ENCODE results near the gene RABGAP1L.

DNA sequence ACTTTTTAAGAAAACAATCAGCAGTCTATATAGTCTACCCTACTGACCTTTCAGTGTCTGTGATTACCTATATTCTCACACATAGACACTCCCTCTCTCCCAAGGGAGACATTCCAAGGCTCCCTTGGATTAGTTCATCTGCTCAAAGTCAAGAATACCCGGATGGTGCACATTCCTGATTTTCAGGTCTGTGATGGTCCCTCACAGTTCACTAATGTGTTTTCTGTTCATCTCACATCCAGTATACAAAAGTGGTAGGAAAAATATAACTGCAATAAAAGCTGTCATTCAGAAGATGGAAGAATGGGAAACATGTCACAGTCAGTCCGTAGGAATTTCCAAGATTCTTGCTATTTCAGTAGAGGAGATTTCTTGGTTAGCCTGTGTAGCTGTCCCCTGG, 616.3 kb downstream of the RABGAP1L start:
- TF ChIP-seq RFX5 (IDR thresholded peaks at IDR 0.05; ENCODE audit: borderline replicate concordance, low read depth, low read length) (no peak), CBX5 (IDR thresholded peaks at IDR 0.05; ENCODE audit: low read depth, low read length) (no peak), KDM1A (IDR thresholded peaks at IDR 0.05; ENCODE audit: borderline replicate concordance, low read length) (no peak), TAF1 (IDR thresholded peaks at IDR 0.05; ENCODE audit: low read depth, low read length) (no peak), POLR2A (IDR thresholded peaks at IDR 0.05; ENCODE audit: control extremely low read depth in 1 of 2, low read depth in 2 of 2, low read length in 2 of 2) (no peak), FOSL1 (IDR thresholded peaks at IDR 0.05; ENCODE audit: insufficient read depth, low read depth, low read length) (no peak), SIN3A (conservative IDR thresholded peaks at IDR 0.05 in 1 of 2, IDR thresholded peaks at IDR 0.05 in 1 of 2; ENCODE audit: low read depth in 1 of 2, low read length in 2 of 2) (no peak), EP300 (IDR thresholded peaks at IDR 0.05; ENCODE audit: borderline replicate concordance in 1 of 2, low read depth in 2 of 2, low read length in 2 of 2) (no peak), EZH2 (IDR thresholded peaks at IDR 0.05; ENCODE audit: low read depth, low read length, severe bottlenecking) (no peak), HDAC6 (IDR thresholded peaks at IDR 0.05; ENCODE audit: low read depth, low read length) (no peak)
- TF ChIP-seq, protein P1, sequence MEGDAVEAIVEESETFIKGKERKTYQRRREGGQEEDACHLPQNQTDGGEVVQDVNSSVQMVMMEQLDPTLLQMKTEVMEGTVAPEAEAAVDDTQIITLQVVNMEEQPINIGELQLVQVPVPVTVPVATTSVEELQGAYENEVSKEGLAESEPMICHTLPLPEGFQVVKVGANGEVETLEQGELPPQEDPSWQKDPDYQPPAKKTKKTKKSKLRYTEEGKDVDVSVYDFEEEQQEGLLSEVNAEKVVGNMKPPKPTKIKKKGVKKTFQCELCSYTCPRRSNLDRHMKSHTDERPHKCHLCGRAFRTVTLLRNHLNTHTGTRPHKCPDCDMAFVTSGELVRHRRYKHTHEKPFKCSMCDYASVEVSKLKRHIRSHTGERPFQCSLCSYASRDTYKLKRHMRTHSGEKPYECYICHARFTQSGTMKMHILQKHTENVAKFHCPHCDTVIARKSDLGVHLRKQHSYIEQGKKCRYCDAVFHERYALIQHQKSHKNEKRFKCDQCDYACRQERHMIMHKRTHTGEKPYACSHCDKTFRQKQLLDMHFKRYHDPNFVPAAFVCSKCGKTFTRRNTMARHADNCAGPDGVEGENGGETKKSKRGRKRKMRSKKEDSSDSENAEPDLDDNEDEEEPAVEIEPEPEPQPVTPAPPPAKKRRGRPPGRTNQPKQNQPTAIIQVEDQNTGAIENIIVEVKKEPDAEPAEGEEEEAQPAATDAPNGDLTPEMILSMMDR (IDR thresholded peaks at IDR 0.05; ENCODE audit: control extremely low read depth in 1 of 3, insufficient read depth in 1 of 3, low read depth in 1 of 3, low read length in 3 of 3): no peak

Measured in H1 (cell line).